NT2/D1 (cell line): Measurements from ENCODE around the gene DTWD2.
"Not testable (repeated sequence)": the region's sequence is repeated elsewhere in the genome, so short reads cannot be mapped to it uniquely, and the experiment has no call there.

Experiments
- DNase-seq: peaks from one replicate; pipeline ENCODE4 v3.0.0-alpha.2; 2011; ENCODE audit warnings: low read depth, low spot score
- H3K27me3 ChIP-seq: 2 replicates; pipeline ENCODE4 v1.6.0; 2011; ENCODE audit warnings: mild to moderate bottlenecking; ENCODE audit not compliant: insufficient read length, insufficient read depth
- H3K36me3 ChIP-seq: 2 replicates; pipeline ENCODE4 v1.6.1; 2011; ENCODE audit warnings: mild to moderate bottlenecking, low read length, mixed read lengths; ENCODE audit not compliant: insufficient read depth, insufficient read length
- H3K4me1 ChIP-seq: 2 replicates; pipeline ENCODE4 v1.5.1; 2011; ENCODE audit not compliant: insufficient read depth, insufficient read length
- H3K4me3 ChIP-seq: 2 replicates; pipeline ENCODE4 v1.5.1; 2011; ENCODE audit warnings: low read depth; ENCODE audit not compliant: insufficient read length
- H3K9ac ChIP-seq: 2 replicates; pipeline ENCODE4 v1.6.0; 2011; ENCODE audit warnings: low read depth; ENCODE audit not compliant: insufficient read length
- H3K9me3 ChIP-seq: 2 replicates; pipeline ENCODE4 v1.5.1; 2011; ENCODE audit warnings: mild to moderate bottlenecking, low read length; ENCODE audit not compliant: insufficient read depth
- SUZ12 ChIP-seq: IDR thresholded peaks from 2 replicates; pipeline ENCODE4 v1.6.1; 2011; ENCODE audit not compliant: insufficient read length, insufficient read depth; ENCODE audit errors: extremely low read depth
- YY1 ChIP-seq: IDR thresholded peaks from 2 replicates; pipeline ENCODE4 v1.6.1; 2011; ENCODE audit not compliant: insufficient read length, insufficient read depth
- ZNF274 ChIP-seq: IDR thresholded peaks from 2 replicates; pipeline ENCODE4 v1.6.1; 2011; ENCODE audit warnings: mild to moderate bottlenecking, low read depth, low read length

DTWD2 gene

GRCh38 chr5:118963169-118963568 is 25.2 kb downstream of the DTWD2 start:
- Histone ChIP-seq H3K4me1 (no peaks in the 10 kb centered on the region), H3K36me3 (no peaks in the 10 kb centered on the region), H3K27me3 (no peaks in the 10 kb centered on the region), H3K9me3 (peaks cover 13% of the 10 kb centered on the region; the same call in 1 of the 2 replicates), H3K4me3 (no peak overlapping the region), H3K9ac (no peak overlapping the region)
- DNase-seq = no peak
- no peak for TF ChIP-seq YY1
- TF ChIP-seq SUZ12 = no peak
- TF ChIP-seq ZNF274 = no peak

GRCh38 chr5:118960557-118960956 is 27.8 kb downstream of the DTWD2 start:
- no peaks in the 10 kb centered on the region for H3K4me1 ChIP-seq
- no peak overlapping the region for H3K4me3 ChIP-seq
- H3K36me3 ChIP-seq = no peaks in the 10 kb centered on the region
- TF ChIP-seq SUZ12 (no peak), YY1 (no peak), ZNF274 (no peak)
- DNase-seq = no peak
- H3K27me3 ChIP-seq = no peaks in the 10 kb centered on the region
- H3K9ac ChIP-seq = no peak overlapping the region
- peaks cover 3% of the 10 kb centered on the region; the same call in 1 of the 2 replicates for H3K9me3 ChIP-seq

- no peak for TF ChIP-seq ZNF274
- TF ChIP-seq YY1 = no peak
- no peak for TF ChIP-seq SUZ12
- Histone ChIP-seq H3K36me3 (no peaks in the 10 kb centered on the region), H3K27me3 (no peaks in the 10 kb centered on the region), H3K9ac (no peak overlapping the region), H3K4me3 (no peak overlapping the region), H3K4me1 (peaks cover 3% of the 10 kb centered on the region), H3K9me3 (no peaks in the 10 kb centered on the region; the same call in 1 of the 2 replicates)
- no peak for DNase-seq
These were observed 31.6 kb downstream of the DTWD2 start for GRCh38 chr5:118956727-118957126.

GRCh38 chr5:118953652-118954005 is 34.7 kb downstream of the DTWD2 start:
- Histone ChIP-seq H3K36me3 (peaks cover 9% of the 10 kb centered on the region), H3K9ac (no peak overlapping the region), H3K9me3 (peaks cover 8% of the 10 kb centered on the region; the same call in 1 of the 2 replicates), H3K27me3 (no peaks in the 10 kb centered on the region), H3K4me1 (peaks cover 3% of the 10 kb centered on the region), H3K4me3 (no peak overlapping the region)
- no peak for DNase-seq
- TF ChIP-seq SUZ12 = no peak
- no peak for TF ChIP-seq ZNF274
- no peak for TF ChIP-seq YY1

- Histone ChIP-seq H3K36me3 (peaks cover 9% of the 10 kb centered on the region), H3K9ac (no peak overlapping the region), H3K4me1 (peaks cover 3% of the 10 kb centered on the region), H3K27me3 (no peaks in the 10 kb centered on the region), H3K4me3 (no peak overlapping the region), H3K9me3 (peaks cover 8% of the 10 kb centered on the region; the same call in 1 of the 2 replicates)
- DNase-seq = no peak
- no peak for TF ChIP-seq SUZ12
- TF ChIP-seq ZNF274 = no peak
- no peak for TF ChIP-seq YY1
These were observed 35.2 kb downstream of the DTWD2 start for GRCh38 chr5:118952992-118953651.

GRCh38 chr5:118952306-118952705 is 36.0 kb downstream of the DTWD2 start:
- DNase-seq = peak; percentile 51
- H3K27me3 ChIP-seq, H3K4me1 ChIP-seq, H3K9ac ChIP-seq, H3K9me3 ChIP-seq: not testable (repeated sequence)
- peak overlapping the region; percentile 43 for H3K4me3 ChIP-seq
- H3K36me3 ChIP-seq = peaks cover 13% of the 10 kb centered on the region

- not testable (repeated sequence) for H3K4me3 ChIP-seq
These were observed 38.0 kb downstream of the DTWD2 start for GRCh38 chr5:118950354-118950753.

More at GRCh38 chr5:118950354-118950753, 38.0 kb downstream of the DTWD2 start:
- not testable (repeated sequence) for H3K4me1 ChIP-seq, DNase-seq, H3K9ac ChIP-seq, H3K27me3 ChIP-seq, H3K9me3 ChIP-seq
- H3K36me3 ChIP-seq = peaks cover 21% of the 10 kb centered on the region
